GM19395 (cell line): Measurements from ENCODE around the gene ANTKMT.

ENCODE experiments used
- ATAC-seq: cut with Tn5 transposase; IDR thresholded peaks from one replicate; pipeline ENCODE4 v1.9.1; 2021; ENCODE audit warnings: mild to moderate bottlenecking, moderate library complexity; ENCODE audit not compliant: unreplicated experiment

The ANTKMT gene

GRCh38 chr16:695355-696089 is 25.4 kb upstream of the ANTKMT start:
- ATAC-seq, result no peak

DNA sequence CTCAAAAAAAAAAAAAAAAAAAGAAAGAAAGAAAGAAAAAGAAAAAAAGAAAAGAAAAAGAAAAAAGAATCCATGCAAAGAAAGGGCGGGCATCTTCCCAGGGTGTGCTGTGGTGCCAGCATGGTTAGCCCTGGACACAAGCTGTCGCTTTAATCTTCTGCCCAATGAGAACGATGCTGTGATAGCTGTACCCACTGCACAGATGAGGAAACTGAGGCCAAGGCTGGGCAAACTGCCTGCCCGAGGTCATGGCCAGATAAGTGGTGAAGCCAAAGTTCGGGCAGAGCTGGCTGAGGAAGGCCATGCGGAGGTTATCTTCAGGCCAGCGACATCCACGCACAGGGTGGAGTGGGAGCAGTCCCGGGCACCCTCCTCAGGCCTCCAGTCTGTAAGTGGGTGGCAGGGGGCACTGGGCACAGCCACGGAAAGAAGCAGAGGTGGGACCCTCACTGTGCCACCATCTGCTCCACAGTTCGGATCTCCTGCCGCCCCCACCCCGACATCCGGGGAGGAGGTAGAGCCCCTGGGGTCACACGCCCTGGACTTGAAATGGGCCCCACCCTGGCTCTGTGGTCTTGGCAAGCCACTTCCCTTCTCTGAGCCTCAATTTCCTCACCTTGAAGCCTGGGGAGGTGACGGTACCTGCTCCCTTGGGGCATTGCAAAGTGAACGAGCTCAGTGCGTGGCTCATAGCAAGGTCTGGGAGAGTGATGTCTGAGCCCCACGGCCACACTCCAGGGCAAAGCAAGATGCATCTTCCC is 21.9 kb upstream of the ANTKMT start:
- no peak for ATAC-seq

DNA sequence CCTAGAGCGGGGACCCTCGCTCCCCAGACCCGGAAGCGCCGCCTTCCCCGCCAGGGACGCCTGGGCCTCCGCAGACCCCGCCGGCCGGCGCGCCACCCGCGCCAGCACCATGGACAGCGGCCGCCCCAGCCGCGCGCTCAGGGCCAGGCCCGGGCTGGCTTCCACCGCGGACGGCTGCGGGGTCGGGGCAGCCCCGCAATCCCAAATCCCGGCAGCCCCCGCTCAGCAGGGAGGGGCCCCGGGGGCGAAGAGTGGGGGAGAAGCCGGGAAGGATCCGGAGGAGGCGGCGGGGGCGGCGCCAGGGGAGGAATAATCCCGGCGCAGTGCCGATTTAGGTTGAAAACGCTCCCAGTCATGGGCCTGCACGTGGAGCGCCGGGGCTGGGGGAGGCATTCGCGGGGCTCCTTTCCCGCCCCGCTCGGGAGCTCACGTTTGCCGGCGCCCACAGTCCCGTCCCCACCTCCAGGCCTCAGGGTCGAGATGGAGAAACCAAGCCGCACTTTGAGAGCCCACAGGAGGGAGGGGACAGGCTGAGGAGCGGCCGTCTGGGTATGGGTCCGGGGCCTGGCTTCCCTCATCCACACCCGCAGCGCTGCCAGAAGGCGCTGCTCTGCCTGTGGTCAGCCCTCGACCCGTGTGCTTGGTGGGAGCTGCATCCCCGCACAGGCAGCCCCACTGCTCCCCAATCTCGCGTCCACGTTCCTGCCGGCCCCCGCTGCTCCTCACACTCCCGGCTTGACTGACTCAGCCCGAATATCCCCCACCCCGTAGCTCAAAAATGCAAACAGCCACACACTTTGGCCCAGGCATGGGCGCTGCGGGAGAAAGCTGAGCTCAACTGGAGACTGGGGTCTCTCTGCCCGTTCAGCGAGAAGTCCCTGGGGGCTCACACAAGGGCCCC is 20.0 kb upstream of the ANTKMT start:
- no peak for ATAC-seq

GRCh38 chr16:702341-702740 is 18.6 kb upstream of the ANTKMT start:
- no peak for ATAC-seq

DNA sequence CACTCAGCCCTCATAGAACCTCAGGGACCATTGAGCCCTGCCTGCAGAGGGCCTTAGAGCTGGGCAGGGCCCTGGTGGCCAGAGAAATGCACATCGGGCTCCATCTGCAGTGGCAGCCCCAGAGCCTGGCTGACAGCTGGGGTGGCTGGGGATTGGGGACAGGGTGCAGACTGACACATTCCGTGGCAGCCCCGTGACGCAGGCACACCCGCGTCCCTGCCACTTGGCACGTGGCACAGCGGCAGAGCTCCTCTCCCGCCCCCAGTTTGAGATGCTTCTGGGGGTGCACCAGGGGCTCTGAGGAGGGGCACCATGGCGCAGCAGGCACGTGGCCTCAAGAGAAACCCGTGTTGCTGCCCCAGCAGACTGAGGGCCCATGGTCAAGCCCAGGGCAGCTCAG is 17.5 kb upstream of the ANTKMT start:
- ATAC-seq, result no peak

GRCh38 chr16:704047-704446 is 16.9 kb upstream of the ANTKMT start:
- ATAC-seq, result no peak

GRCh38 chr16:704552-705380 is 16.2 kb upstream of the ANTKMT start:
- ATAC-seq, result no peak

- ATAC-seq, result no peak
Measured at GRCh38 chr16:705431-706188, 15.3 kb upstream of the ANTKMT start, which contains the start of gene FBXL16. Gene FBXL16 (minus strand): TSS chr16:705801. CDS start chr16:697405, 8,396 bp downstream.

GRCh38 chr16:706189-707061 is 14.5 kb upstream of the ANTKMT start:
- ATAC-seq, result no peak

- ATAC-seq, result no peak
Measured at GRCh38 chr16:707062-707538, 13.8 kb upstream of the ANTKMT start.

- ATAC-seq, result no peak
Measured at GRCh38 chr16:708019-708418, 12.9 kb upstream of the ANTKMT start.

- ATAC-seq, result no peak
Measured at GRCh38 chr16:708959-709358, 12.0 kb upstream of the ANTKMT start.

DNA sequence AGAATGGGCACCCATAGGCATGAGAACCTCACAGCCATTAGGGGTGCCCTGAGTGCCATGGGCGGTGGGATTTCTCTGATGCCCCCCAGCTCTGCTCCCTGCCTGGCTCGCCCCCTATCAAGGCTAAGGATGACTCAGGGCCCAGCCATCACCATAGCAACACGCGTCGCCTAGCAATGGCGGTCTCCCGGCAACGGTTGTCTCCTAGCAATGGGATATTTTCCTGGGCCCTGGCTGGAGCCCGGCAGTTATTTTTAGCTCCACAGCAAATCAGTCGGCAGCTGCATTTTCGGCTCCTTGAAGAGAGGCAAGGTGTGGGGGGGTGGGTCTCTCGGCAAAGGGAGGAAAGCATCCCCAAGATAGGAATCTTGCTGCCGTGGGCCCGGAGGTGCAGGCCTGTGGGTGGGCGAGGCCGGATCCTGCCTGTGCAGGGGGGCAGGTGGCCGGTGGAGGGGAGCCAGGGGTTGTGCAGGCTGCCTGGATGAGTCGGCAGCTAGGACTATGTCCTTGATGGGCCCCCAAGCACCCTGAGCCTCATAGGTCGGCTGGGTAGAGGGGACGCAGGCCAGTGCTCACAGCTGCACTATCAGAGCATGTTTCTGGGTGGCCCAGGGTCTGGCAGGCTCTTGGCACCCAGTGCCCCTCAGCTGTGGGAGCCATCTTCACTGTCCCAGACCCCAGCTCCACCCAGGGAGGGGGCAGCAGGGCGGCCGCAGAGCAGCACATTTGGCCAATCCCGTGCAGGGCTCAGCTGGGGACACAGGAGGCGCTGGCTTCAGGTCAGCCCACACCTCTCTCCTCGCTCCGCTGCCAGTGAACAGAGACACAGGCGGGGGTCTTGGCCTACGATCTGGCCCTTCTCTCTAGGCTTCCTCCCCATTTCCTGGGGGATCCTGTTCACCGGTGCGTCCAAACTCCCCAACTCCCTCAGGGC is 11.1 kb upstream of the ANTKMT start:
- ATAC-seq, result no peak

DNA sequence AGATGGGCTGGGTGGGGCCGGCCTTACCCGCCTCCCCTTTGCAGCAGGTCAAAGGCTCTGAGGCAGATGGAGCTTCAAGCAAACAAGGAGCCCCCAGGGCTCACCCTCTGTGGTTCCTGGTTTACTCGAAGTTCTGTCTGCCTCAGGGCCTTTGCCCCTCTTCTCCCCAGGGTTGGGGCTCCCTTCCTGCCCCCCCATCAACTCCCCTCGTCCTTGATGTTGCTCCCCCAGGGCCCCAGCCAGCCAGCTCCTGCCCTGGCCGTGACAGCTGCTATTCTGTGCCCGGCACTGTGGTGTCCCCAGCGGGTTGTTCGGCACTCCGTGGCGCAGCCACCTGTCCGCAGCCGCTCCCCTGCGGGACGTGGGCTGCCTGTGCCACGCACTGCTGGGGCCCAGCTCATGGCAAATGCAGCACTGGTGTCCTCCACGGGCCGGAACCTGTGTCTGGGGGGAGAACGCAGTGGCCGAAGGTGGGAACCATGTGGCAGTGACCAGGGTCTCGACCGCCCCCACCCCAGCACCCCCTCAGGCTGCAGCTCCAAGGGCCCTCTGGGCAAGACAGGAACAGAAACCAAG is 10.4 kb upstream of the ANTKMT start:
- no peak for ATAC-seq

- no peak for ATAC-seq
Measured at GRCh38 chr16:711084-711483, 9.9 kb upstream of the ANTKMT start.

DNA sequence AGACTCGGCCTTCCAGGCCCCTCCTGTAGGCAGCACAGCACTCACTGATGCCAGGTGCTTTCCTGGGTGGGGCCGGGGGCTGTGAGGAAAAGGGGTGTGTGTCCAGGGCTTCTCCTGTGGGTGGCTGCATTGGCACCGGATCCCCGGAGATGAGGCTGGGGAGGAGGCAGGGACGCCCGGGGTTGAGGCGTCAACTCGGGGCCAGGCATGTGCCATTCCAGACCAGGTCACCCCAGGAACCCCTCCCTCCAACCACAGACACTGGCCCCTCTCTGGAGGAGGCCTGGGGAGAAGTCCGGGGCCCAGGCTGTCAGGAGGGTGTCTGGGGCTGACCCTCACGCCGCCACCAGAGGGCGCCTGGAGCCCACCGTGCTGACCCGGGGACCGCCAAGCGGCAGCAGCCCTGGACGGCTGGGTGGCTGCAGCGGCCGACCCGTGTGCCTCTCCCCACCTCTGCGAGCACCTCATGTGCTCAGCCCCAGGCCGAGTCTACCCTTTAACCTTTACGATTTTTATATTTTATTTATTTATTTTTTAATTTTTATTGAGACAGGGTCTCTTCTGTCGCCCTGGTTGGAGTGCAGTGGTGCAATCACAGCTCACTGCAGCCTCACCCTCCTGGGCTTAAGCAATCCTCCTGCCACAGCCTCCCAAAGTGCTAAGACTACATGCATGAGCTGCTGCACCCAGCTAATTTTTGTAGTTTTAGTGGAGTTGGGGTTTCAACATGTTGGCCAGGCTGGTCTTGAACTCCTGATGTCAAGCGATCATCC is 9.2 kb upstream of the ANTKMT start:
- ATAC-seq, result no peak
